GM12891 (cell line): ENCODE measurements around the gene ARPC5.

Experiments
- DNase-seq: peaks from one replicate; pipeline ENCODE4 v3.0.0; 2011; ENCODE audit warnings: low spot score; ENCODE audit not compliant: insufficient read length
- FAIRE-seq: peaks from 2 replicates; lab custom pipeline; 2011; peaks lifted over from hg19 to GRCh38; lab: Jason Lieb, UNC
- PAX5 ChIP-seq: IDR thresholded peaks from 2 replicates; pipeline ENCODE4 v1.6.1; 2011; ENCODE audit warnings: low read length, moderate library complexity, mild to moderate bottlenecking; ENCODE audit not compliant: insufficient read depth, severe bottlenecking
- POLR2A ChIP-seq: IDR thresholded peaks from 2 replicates; pipeline ENCODE4 v1.6.1; 2011; ENCODE audit warnings: low read depth, low read length, control low read depth
- POLR2AphosphoS5 ChIP-seq: IDR thresholded peaks from 2 replicates; pipeline ENCODE4 v1.6.1; 2011; ENCODE audit warnings: low read depth, low read length, control low read depth
- POU2F2 ChIP-seq: IDR thresholded peaks from 2 replicates; pipeline ENCODE4 v1.6.1; 2011; ENCODE audit warnings: low read depth, mild to moderate bottlenecking, control low read depth, low read length, moderate library complexity
- SPI1 ChIP-seq: IDR thresholded peaks from 2 replicates; pipeline ENCODE4 v1.6.1; 2011; ENCODE audit warnings: low read depth, low read length, control low read depth
- TAF1 ChIP-seq: IDR thresholded peaks from 2 replicates; pipeline ENCODE4 v1.6.1; 2011; ENCODE audit warnings: low read depth, low read length, control low read depth

ARPC5 gene

GRCh38 chr1:183673605-183674323, 38.2 kb upstream of the ARPC5 start:
- DNase-seq (no peak), FAIRE-seq (no peak)
- TF ChIP-seq POLR2A, result no peak
- TF ChIP-seq PAX5, result no peak
- TF ChIP-seq TAF1, result no peak
- TF ChIP-seq SPI1, result no peak
- no peak for TF ChIP-seq POU2F2
- TF ChIP-seq POLR2AphosphoS5, result no peak

GRCh38 chr1:183670169-183670568, 34.6 kb upstream of the ARPC5 start:
- no peak for TF ChIP-seq POLR2A
- no peak for TF ChIP-seq POU2F2
- TF ChIP-seq PAX5, result no peak
- no peak for TF ChIP-seq TAF1
- no peak for TF ChIP-seq SPI1
- TF ChIP-seq POLR2AphosphoS5, result no peak
- no peak for FAIRE-seq
- no peak for DNase-seq

- FAIRE-seq (no peak), DNase-seq (no peak)
- TF ChIP-seq POLR2A (no peak), PAX5 (no peak), SPI1 (no peak), POU2F2 (no peak), TAF1 (no peak), POLR2AphosphoS5 (no peak)
Observed at GRCh38 chr1:183656355-183656754, 20.8 kb upstream of the ARPC5 start.

- no peak for TF ChIP-seq POU2F2
- no peak for TF ChIP-seq SPI1
- TF ChIP-seq PAX5, result no peak
- no peak for TF ChIP-seq POLR2A
- no peak for TF ChIP-seq TAF1
- no peak for TF ChIP-seq POLR2AphosphoS5
- DNase-seq (peak; percentile 42), FAIRE-seq (peak; percentile 76)
Observed at GRCh38 chr1:183655562-183656075, 20.0 kb upstream of the ARPC5 start.

GRCh38 chr1:183654706-183655105, 19.1 kb upstream of the ARPC5 start:
- DNase-seq (no peak), FAIRE-seq (no peak)
- TF ChIP-seq POU2F2, result no peak
- no peak for TF ChIP-seq POLR2A
- TF ChIP-seq TAF1, result no peak
- no peak for TF ChIP-seq SPI1
- no peak for TF ChIP-seq PAX5
- TF ChIP-seq POLR2AphosphoS5, result no peak

- DNase-seq, result no peak
- FAIRE-seq, result peak; percentile 38
- no peak for TF ChIP-seq SPI1
- no peak for TF ChIP-seq PAX5
- TF ChIP-seq TAF1, result no peak
Observed at GRCh38 chr1:183653876-183654451, 18.4 kb upstream of the ARPC5 start.

GRCh38 chr1:183653462-183653794, 17.8 kb upstream of the ARPC5 start:
- FAIRE-seq (peak; percentile 23), DNase-seq (no peak)
- no peak for TF ChIP-seq POLR2AphosphoS5
- no peak for TF ChIP-seq POLR2A
- no peak for TF ChIP-seq TAF1

- TF ChIP-seq POLR2AphosphoS5 (0 out of 2 replicates have a peak, but pooled peaks have one; percentile 16), SPI1 (no peak)
- FAIRE-seq (peak; percentile 64), DNase-seq (no peak)
Observed at GRCh38 chr1:183652547-183653461, 17.2 kb upstream of the ARPC5 start, which contains the start of gene APOBEC4. TSS of gene APOBEC4 (minus strand) at chr1:183653316. CDS start at chr1:183648781, 4,535 bp downstream.

GRCh38 chr1:183652107-183652506, 16.5 kb upstream of the ARPC5 start:
- DNase-seq (no peak), FAIRE-seq (no peak)
- TF ChIP-seq PAX5 (no peak), TAF1 (no peak), POLR2AphosphoS5 (no peak), POU2F2 (no peak), SPI1 (no peak), POLR2A (no peak)

GRCh38 chr1:183651612-183652011, 16.0 kb upstream of the ARPC5 start:
- no peak for FAIRE-seq
- DNase-seq, result no peak
- TF ChIP-seq POLR2A (no peak), PAX5 (no peak), TAF1 (no peak), POU2F2 (no peak), POLR2AphosphoS5 (no peak), SPI1 (no peak)
